ENCODE results near the gene SGSM2.

The SGSM2 gene

GRCh38 chr17:2317796-2318195 is 19.5 kb upstream of the SGSM2 start:
- no peak overlapping the region for H3K4me3 ChIP-seq (replicated peaks; ENCODE audit: low read depth, low read length)
- TF ChIP-seq, protein P1, sequence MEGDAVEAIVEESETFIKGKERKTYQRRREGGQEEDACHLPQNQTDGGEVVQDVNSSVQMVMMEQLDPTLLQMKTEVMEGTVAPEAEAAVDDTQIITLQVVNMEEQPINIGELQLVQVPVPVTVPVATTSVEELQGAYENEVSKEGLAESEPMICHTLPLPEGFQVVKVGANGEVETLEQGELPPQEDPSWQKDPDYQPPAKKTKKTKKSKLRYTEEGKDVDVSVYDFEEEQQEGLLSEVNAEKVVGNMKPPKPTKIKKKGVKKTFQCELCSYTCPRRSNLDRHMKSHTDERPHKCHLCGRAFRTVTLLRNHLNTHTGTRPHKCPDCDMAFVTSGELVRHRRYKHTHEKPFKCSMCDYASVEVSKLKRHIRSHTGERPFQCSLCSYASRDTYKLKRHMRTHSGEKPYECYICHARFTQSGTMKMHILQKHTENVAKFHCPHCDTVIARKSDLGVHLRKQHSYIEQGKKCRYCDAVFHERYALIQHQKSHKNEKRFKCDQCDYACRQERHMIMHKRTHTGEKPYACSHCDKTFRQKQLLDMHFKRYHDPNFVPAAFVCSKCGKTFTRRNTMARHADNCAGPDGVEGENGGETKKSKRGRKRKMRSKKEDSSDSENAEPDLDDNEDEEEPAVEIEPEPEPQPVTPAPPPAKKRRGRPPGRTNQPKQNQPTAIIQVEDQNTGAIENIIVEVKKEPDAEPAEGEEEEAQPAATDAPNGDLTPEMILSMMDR (IDR thresholded peaks at IDR 0.05; ENCODE audit: low read depth, low read length, missing control alignments) = no peak
- no peak for DNase-seq (ENCODE audit: extremely low read depth, low read depth)

GRCh38 chr17:2319051-2319450 is 18.2 kb upstream of the SGSM2 start:
- TF ChIP-seq, protein P1 (IDR thresholded peaks at IDR 0.05; ENCODE audit: low read depth, low read length, missing control alignments) = no peak
- no peak for DNase-seq (ENCODE audit: extremely low read depth, low read depth)
- no peak overlapping the region for H3K4me3 ChIP-seq (replicated peaks; ENCODE audit: low read depth, low read length)

GRCh38 chr17:2321399-2321798 is 15.9 kb upstream of the SGSM2 start:
- no peak for DNase-seq (ENCODE audit: extremely low read depth, low read depth)
- no peak overlapping the region for H3K4me3 ChIP-seq (replicated peaks; ENCODE audit: low read depth, low read length)
- TF ChIP-seq, protein P1 (IDR thresholded peaks at IDR 0.05; ENCODE audit: low read depth, low read length, missing control alignments) = no peak

DNA sequence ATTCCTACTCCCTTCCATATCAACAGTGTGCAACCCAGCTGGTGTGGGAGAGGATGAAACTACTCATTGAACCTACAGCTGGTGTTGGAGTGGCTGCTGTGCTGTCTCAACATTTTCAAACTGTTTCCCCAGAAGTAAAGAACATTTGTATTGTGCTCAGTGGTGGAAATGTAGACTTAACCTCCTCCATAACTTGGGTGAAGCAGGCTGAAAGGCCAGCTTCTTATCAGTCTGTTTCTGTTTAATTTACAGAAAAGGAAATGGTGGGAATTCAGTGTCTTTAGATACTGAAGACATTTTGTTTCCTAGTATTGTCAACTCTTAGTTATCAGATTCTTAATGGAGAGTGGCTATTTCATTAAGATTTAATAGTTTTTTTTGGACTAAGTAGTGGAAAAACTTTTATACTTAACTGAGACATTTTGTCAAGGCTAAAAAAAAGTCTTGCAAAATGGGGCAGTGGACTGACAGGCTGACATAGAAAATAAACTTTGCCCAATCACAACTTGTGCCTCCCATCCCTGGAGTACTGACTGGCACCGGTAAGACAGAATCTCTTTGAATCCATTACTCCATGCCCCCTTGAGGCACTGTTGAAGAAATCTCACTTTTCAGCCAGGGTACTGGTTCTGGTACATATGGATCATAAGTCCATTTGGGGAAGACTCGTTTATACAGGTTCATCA is 13.5 kb upstream of the SGSM2 start:
- DNase-seq (ENCODE audit: extremely low read depth, low read depth) = no peak
- no peak overlapping the region for H3K4me3 ChIP-seq (replicated peaks; ENCODE audit: low read depth, low read length)
- TF ChIP-seq, protein P1 (IDR thresholded peaks at IDR 0.05; ENCODE audit: low read depth, low read length, missing control alignments) = no peak

GRCh38 chr17:2331303-2331702 is 6.0 kb upstream of the SGSM2 start:
- TF ChIP-seq, protein P1 (IDR thresholded peaks at IDR 0.05; ENCODE audit: low read depth, low read length, missing control alignments) = no peak
- DNase-seq (ENCODE audit: extremely low read depth, low read depth) = no peak
- no peak overlapping the region for H3K4me3 ChIP-seq (replicated peaks; ENCODE audit: low read depth, low read length)

- DNase-seq (ENCODE audit: extremely low read depth, low read depth) = no peak
- peak overlapping the region; percentile 86 for H3K4me3 ChIP-seq (replicated peaks; ENCODE audit: low read depth, low read length)
- TF ChIP-seq, protein P1 (IDR thresholded peaks at IDR 0.05; ENCODE audit: low read depth, low read length, missing control alignments) = no peak
Observed at GRCh38 chr17:2335726-2336214, 1.5 kb upstream of the SGSM2 start.
